SHP77 (cell line): ENCODE measurements around the gene MAML2.

ENCODE experiments used
- DNase-seq, 2 experiments: peaks; one replicate each; lab custom pipeline; 2025; lab: John Stamatoyannopoulos, UW

The MAML2 gene

DNA sequence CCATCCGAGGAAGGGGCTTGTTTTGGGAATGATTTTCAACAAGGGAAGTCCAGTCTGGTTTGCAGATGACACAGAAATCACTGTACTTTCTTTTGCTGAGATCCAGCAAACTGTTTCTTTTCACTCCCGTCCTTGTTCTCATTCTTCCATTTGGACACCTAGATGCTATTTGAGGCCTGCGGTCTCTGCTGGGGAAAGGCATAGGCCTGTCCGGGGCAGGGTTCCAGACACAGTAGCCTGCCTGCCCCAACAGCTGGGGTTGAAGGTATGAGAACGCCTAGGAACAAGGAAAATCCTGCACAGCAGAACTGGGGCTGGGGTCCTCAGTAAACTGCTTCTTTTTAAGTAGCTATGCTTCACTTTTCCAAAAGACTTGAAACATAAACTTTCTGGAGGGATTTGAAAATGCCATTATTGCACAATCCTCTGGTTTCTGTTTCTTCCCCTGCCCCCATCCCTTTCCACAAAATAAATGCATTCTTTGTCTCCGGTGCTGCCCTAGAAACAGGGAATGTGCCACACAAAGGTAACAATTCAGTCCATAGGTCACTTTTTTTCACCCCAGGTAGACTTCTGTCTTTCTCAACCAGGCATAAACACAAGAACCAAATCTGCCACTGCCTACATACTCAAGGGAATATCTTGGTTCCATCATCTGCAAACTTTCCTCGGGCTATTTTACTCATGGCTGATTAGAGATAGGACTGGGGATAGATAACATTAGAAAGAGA, 244.3 kb downstream of the MAML2 start:
- DNase-seq: no peak

DNA sequence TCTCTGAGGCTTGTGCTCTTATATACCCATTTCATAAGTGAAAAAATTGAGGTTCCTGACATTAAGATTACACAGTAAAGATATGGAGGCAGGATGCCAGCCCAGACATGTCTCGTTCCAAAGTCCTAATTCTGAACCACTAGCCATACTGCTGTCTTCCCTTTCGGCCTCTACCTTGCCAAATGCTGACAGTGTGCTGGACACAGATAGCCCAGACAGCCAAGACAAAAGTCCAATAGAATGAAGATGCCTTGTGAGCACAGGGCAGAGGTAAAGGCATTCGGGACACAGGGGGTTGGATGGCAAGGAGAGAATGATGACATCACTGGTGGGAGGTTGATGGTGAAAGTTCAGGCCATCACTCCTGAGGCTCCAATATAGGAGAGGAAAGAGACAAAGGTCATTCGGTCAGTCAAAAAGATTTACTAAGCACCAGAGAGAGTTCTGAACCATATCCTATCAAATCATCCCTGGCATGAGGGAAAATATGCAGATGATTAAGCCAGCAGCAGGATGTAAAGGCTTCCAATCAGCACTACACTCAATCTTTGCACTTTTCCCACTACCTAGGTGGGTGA, 245.1 kb downstream of the MAML2 start:
- DNase-seq: no peak

DNA sequence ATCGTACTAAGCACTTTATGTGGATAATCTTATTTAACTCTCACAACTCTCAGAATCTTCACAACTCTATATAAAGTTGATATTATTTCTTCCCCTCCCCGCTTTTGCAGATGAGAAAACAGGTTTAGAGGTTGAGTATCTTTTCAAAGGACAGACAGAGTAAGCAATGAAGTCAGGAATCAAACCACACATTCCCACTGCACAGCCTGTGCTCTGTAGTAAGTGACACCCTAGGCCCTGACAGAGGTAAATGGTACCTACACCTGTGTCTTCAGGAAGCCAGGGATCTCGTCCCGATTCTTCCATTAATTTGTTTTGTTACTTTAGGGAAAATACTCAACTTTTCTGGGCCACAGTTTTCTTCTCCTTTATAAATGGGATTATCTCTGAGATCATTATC, 246.6 kb downstream of the MAML2 start:
- no peak for DNase-seq

DNA sequence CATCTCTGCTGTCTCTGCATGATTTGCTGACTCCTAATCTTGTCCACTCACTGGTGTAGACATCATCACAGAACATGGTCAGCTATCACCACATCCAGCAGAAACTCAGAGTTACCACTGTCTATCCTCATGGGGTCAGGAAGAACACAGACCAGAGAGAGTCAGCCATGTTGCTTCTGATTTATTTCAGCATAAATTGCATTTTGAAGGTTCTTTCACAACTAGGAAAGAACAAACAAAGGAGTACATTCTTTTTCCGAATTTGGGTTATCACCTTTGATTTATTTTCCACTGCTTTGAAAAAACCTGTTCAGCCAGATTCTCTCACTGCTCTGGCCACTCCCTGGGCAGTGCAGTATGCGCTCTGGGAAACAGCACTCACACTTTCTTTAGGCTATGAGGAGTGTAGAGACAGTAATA, 247.1 kb downstream of the MAML2 start:
- no peak for DNase-seq

DNA sequence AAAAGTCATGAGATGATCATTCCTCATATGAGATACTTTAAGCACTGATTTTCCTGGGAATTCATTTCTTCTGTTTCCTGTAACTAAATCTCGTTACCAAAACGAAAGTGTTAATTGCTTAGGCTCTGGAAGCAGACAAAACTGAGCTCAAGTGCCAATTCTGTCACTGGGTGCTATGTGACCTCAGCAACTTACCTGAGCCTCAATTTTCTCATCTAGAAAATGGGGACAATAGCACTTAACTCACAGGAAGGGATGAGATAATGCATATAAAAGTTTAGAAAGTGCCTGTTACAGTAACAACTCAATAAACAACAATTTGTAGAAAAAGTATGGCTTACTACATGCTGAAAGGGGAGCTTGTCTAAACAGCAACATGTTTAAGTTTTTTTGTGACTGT, 248.8 kb downstream of the MAML2 start:
- no peak for DNase-seq

DNA sequence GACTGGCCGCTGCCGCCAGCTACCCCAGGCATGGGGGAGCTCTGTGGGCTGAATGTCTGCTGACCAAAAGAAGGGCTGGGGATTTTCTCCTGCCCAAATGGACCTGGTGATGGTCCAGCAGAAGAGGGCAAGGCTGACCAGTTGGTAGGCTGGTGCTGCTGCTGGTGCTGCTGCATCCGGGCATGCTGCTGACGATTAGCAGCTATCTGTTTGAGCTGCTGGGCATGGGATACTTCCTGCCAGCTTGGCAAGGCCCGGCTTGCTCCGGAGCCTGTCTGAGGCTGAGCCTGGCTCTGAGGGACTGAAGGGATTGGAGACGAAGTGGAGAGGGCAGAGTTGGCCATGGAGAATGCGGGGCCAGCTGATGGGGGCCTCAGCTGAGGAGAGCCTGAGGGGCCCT, 250.5 kb downstream of the MAML2 start:
- DNase-seq: no peak

DNA sequence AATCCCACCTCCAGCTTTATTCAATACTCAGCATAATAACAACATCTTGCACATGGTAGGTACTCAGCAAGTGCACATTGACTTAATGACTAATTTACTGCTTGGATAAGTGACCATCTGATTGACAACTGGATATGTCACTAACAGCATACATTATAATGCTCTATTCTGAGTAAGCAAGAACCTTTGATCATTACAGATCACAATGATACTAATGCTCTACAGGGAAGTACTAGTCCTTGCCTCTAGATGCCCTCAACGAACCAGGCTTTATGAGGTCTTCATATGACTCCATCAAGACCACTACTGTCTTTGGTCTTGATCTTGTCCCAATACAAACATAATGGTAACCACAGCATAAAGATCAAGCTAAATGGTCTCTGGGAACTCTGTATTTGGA, 251.5 kb downstream of the MAML2 start:
- DNase-seq: no peak

DNA sequence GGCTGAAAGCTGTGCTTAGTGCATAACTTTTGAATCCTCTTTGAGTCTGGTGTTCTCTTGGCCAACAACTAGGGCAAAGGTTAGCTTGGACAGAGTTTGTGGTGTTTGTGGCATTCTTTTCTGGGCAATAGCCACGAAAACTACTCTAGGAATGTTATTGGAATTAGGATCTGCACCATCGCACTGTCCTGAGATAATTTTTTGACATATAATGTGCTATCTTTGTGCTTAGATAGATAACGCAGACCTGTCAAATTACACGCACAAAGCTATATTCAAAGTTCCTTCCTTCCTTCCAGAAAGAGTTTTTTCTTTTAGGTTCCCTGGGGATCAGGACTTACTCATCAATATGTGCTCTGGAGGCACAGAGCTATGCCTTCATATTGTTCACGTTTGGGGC, 252.3 kb downstream of the MAML2 start:
- no peak for DNase-seq

DNA sequence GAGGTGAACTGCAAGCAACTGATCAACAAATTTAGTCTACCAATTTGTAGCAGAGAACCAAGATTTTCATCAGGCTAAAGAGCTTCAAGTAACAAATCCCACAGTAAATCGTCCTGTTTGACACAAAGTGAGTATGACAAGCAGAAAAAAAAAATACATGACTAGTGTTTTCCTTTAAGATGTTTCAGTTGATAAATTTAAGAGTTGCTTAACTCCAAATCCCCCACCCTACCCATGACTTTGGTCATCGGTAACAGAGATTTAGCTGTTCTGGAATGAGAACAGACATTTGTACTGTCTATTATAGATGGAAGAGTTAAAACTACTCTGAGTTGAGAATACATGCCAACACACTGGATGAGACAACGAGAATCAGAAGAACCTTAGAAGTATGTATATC, 254.1 kb downstream of the MAML2 start:
- DNase-seq: no peak

DNA sequence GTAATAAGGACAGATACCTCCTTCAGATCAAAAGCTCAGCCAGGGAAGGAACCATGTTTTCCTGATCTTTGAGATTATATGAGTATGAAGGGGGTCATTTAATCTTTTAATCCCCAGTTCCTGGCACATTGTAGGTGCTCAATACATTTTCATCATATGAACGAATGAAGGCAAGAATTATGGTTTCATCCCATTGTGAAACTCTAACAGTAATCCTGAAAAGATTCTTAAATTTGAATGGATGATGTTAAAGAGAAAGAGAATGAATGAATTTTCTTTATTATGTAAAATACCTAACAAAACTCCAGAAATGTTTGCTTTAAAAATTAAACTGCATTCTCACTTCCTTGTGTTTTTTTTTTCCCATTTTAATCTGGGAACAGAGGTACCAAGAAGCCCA, 256.9 kb downstream of the MAML2 start:
- no peak for DNase-seq

DNA sequence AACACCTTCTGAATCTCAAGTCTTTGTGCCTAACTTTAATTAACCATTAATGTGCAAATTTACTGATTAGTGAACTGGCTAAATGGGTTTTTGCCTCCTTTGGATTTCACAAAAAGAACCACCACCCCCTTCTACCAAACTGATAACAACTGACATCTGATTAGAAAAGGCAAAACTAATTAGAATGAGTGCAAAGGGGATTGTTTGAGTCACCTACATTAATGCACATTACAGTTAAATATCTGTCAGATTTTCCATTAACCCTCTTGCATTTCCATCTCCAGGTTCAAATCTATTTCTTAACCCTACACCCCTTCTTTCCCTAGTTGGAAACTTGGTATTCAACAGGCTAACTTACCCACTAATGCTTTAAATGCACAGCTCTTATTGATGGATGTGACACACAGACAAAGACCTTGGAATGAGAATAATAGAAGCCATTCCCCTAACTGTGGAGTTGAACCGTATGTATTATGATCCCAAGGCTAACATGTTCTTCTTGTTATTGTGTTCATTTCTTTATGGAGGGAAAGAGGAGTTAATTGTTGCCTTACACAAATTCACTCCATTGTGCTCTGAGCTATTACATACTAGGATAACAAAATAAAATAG, 257.6 kb downstream of the MAML2 start:
- no peak for DNase-seq

DNA sequence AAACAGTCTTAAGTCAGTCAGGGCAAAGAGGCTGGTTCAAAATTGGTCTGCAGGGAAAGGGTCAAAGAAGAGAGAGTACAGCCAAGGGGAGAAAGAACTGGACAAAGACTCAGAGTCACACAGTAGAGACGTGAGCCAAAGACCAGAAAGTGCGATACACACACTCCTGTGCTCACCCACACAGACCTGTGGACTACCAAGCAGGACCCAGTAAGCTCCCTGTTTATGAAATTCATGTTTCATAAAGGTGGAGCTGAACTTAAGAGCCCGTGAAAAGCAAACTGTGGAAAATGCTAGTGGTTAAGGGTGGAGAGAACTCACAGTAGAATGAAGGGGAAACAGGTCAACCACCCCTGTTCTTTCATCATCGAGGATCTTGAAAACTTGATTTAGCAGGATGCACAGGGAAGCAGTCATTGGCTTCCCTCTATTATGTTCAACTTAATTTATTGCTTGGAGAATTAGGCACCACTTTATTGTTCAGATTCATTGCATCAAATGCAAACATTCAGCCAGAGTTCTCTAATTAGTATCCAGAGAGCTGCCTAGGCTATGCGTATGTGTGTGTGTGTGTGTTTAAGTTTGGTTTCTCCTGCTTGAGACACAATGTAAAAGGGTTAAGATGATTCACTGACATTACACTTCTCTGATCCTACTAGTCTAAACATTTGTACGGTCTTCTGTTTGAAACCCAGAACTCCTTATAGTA, 258.2 kb downstream of the MAML2 start:
- no peak for DNase-seq

DNA sequence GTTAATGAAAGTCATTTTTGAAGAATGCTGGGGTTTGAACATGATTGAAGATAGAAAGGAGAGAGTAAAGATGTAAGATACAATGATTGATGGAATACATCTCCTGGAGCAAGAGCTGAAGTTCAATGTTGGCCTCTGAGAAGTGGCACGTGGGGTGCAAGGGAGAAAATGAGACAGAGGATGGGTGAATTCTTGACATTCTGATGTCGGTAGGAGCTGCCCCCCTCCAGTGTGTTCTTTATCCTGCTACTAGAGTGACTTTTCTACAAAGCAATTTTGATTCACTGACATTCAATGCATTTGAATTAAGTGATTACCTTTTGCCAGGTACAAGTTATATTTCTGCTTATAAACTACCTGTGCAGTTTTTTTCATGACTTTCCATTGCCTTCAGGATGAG, 260.1 kb downstream of the MAML2 start:
- DNase-seq: no peak

DNA sequence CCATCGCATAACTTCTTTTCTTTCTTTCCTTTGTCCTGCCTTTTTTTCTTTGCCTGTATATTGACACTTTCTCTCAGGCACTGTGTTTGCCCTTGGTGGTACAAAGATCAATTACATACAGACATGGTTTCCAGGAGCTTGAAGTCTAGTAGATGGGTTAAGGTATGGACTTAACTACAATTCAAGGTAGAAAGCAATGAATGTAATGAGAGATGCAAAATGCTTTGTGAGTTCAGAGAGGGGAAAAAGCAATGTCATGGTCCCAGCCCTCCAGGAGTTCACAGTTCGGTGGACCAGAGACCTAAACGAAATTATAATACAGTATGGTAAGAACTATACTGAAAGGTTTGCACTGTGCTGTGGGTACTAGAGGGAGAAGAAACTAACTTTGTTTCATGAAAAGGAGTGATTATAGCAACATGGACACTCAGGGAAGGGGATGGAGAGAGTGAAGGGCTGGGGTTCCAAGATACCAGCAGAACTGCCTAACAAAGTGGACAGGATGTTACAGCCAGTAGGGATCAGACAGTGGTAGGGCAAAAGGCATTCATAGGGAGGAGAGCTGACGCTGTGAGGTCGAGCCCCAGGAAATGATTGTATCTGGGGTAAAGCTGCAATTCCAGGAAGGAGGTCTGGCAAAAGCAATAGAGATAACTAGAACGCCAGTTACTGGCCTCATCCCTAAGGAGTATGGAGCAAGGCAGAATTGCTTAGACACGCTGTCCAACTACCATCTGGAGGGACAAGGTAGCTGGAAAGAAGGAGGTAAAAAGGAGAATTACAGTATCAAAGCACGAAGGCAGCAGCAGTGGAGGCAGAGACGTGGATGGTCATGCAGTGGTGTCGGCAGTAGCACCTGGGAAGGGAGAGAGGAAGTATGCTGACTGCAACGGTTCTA, 260.7 kb downstream of the MAML2 start:
- DNase-seq: no peak

DNA sequence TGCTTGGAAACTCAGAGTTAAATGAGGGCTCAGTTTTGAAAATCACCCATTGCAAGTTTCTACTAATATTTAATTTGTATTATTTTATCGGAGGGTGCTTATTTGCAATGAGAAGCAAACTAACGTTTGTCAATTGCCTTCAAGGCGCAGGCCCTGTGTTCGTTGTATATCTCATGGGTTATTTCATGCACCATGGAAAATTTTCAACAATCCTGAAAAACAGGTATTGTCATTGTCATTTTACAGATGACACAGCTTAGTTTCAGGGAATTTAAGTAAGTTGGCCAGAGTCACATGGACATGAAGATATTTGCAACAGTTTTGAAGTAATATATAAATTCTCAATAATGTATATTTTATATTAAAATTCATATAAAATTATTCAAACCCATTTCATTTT, 261.4 kb downstream of the MAML2 start:
- DNase-seq: no peak

DNA sequence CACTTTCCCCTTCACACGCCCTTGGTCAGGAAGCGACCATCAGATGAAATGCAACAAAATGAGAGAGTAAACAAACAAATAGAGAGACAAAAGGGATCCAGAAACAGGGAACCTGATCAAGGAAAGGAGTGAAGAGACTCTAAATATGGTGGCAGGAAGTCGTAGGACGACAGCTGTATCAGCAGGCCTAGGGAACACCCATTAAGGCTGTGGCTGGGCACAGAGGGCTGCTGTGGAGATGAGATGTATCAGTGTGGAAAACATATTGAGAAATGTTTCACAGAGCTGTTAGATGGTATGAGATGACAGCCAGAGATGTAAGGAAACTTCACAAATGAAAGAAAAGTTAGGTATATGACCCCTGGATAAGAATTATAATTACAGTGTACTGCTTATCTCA, 263.3 kb downstream of the MAML2 start:
- no peak for DNase-seq

DNA sequence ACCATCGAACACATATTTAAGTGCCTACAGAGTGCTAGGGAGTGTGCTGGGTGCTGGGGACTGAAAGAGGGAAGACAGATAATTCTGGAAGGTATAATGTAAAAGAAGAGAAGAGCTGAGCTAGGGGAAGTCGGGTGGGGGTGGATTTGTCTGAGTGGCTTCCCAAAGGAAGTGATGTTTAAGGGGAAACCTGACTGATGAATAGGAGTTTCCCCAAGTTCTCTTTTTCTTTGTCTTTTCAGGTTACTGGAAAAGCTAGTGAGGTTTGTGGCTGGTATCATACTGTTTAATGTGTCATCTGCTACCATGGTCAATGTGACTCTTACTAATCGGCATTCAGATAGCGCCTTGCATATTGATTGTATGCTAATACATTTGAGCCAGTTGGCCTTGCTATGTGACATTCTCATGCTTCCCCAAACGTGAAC, 267.4 kb downstream of the MAML2 start:
- DNase-seq: no peak

DNA sequence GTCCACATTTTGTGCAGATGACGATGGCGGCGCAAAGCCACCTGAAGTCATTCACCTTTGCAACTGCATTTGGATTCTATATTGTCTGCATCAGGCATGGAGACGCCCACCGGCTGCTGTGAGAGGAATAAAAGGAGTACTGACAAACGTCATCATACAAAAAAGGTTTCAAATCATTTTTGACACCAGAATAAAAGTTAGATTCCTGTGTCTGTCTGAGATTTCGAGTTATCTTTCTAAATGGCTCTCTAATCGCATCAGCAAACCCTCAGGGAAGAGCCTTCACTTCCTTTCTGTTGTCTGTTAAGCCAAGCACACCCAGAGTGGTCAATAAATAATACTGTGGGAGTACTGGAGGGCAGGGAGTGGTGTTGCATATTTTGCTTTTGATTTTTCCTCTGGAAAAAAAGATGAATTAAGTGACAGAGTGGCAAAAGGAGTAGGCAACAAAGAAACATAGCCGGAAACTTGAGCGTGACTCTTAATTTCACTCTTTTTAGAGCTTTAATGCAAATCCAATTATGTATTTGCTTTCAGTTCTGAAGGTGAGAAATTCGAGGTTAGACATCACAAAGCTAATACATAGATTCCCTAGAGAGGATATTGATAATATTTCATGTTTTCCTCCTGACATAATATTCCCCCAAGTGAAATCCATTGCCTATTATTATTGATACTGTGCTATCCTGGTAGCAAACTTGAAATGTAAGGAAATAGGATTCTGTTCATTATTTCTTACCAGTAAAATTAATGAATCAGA, 268.3 kb downstream of the MAML2 start:
- DNase-seq: no peak

DNA sequence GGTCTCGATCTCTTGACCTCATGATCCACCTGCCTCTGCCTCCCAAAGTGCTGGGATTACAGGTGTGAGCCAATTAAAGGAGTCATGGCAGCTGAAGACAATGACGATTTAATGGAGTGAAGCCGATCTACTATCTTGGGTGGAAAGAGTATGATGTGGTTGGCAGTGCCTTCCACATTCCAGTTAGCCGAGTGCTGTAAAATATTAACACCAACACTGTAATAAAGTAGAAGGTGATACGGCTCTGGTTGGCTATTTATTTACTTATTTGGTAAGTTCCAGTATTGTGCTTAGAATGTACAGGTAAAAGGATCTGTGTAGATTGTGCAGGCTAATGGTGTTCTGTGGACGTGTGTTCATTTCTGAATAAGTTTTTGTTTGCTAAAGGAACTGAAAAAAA, 269.5 kb downstream of the MAML2 start:
- DNase-seq: no peak

DNA sequence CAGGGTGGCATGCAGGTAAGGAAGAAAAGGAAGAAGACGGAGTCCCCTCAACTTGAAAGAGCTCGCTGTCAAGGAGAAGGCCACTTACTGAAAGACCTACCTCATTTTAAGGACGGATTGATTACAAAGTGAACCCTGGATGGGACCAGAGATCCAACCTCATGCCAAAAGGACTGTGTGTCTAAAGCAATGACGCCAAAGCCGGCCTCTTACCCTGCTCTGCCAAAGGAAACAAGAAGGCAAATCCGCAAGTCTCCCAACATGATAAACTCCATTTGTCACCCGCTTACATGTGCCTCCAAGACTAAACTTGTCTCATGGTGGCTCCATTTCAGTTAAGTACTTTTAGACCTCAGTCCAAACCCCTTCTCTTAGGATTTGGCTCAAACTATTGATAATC, 270.4 kb downstream of the MAML2 start:
- DNase-seq: no peak

DNA sequence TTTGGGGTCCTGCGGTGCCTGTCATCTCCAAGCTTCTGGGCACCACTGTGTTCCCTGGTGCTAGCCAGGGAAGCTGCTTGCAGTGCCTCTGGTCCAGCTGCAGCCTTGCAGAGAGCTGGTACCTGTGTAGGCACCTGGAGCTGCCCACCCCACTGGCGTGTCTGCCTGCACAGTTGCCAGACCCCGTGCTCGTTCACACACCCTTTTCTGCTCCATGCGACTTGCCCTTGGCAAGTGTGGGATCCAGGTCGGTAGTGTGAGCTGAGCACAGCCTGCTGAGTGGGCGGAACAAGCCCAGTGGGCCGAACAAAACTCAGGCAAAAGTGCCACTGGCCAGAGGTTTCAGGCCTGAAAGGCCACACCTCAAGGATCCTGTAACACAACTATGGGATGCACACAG, 272.5 kb downstream of the MAML2 start:
- DNase-seq: no peak
